Activated CD4-positive, alpha-beta T cell treated with anti-CD3 and anti-CD28 coated beads for 48 hours (primary cell): Measurements from ENCODE around the gene FOXP1.

ENCODE experiments used
- DNase-seq: peaks from one replicate; pipeline ENCODE4 v3.0.0-alpha.2; 2020

Gene FOXP1

GRCh38 chr3:71562938-71563337, 20.6 kb downstream of the FOXP1 start:
- no peak for DNase-seq

- no peak for DNase-seq
Observed at GRCh38 chr3:71560665-71561064, 22.9 kb downstream of the FOXP1 start.

DNA sequence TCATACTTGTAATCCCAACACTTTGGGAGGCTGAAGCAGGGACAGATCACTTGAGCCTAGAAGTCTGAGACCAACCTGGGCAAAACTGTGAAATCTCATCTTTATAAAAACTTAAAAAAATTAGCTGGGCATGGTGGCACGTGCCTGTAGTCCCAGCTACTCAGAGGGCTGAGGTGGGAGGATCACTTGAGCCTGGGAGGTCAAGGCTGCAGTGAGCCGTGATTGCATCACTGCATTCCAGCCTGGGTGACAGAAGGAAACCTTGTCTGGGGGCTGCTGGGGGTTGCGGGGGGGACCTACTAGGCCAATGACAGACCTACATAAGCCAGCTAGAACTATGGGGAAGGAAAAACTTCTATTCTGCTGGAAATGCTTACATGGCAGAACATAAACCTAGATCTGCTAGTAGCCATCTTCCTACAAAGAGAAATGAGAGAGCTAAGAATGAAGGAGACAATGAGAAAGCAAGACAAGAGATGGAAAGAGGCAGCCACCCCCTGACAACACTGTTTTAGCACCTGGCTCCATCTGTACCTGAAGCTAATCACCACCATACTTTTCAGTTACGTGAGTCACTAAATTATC, 23.9 kb downstream of the FOXP1 start:
- DNase-seq = no peak

- DNase-seq = no peak
Observed at GRCh38 chr3:71559021-71559420, 24.5 kb downstream of the FOXP1 start.

DNA sequence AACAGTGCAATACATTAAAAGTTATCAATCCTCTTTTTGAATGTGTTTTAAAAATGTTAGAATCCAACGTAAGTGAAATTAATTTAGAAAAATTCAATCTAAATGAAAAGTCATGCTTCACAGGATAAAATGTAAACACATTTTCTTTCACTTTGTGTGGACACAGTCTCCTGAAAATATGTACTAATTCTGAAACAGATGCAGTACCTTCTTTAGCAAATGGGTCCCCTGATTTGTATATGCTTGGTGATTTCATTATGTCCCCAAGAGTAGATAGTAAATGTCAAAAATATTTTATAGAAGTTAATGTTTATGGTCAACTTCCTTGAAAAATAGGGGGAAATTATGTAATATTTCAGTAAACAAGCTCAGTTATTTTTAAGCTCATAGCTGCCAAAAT, 28.9 kb downstream of the FOXP1 start:
- DNase-seq = no peak

- no peak for DNase-seq
Observed at GRCh38 chr3:71551311-71551919, 32.1 kb downstream of the FOXP1 start.

DNA sequence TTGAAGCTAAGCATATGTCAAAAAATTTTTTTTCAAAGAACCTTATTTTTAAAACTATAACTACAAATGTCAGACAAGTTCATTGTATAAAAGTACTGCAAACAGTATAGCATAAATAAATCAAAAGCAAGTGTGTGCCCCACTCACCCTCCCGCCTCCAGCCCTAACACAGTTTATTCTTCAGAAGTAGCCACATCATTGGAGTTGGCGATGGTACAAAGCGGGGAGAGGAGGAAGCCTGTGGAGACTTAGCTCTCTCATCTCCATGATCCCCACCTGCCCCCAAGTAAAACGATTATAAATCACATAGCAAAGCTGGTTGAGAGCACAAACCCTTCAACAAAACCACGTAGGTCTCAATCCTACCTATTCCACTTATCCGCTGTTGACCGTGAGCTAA, 33.6 kb downstream of the FOXP1 start:
- no peak for DNase-seq

GRCh38 chr3:71548705-71549384, 34.7 kb downstream of the FOXP1 start:
- DNase-seq = no peak

- no peak for DNase-seq
Observed at GRCh38 chr3:71547249-71548198, 36.0 kb downstream of the FOXP1 start.

DNA sequence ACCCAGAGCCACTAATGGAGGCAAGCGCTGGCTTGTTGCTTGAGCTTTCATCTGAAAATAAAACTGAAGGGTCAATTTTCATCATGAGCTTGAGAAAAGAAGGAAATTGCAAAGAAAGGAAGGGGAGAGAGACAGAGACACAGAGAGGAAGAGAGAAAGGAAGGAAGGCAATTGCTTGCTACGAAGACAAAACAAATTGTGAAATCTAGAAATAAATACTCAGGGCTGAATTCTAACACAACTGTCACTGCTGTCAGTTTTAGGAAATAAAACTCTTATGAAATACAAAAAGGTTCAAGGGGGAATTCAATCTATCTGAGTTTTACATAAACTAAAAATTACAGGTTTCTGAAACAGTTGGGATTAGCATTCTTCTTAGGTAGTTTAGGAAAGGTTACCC, 36.7 kb downstream of the FOXP1 start:
- DNase-seq = no peak

- DNase-seq = no peak
Observed at GRCh38 chr3:71545330-71545729, 38.2 kb downstream of the FOXP1 start.

- peak; percentile 50 for DNase-seq
Observed at GRCh38 chr3:71543371-71544016, 40.0 kb downstream of the FOXP1 start.

GRCh38 chr3:71542521-71543370, 40.8 kb downstream of the FOXP1 start:
- DNase-seq = peak; percentile 33

DNA sequence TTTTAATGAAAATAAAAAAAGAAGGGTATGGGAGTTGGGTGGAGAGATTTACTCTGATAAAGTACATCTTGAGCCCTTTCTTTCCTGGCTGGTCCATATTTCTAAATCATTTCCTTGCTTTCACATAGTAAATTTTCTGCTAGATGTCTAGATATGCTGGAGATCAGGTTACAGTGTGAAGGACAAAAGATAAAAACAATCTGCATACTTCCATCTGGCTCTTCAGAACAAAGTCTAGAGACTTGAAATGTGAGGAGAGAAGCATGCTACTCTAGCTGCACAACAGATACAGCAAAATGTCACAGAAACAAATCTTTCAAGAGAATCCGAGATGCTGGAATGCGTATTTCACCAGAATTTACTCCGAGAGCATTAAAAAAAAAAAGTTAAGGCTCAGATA, 42.2 kb downstream of the FOXP1 start:
- no peak for DNase-seq

- DNase-seq = no peak
Observed at GRCh38 chr3:71537211-71537611, 46.3 kb downstream of the FOXP1 start.

- DNase-seq = no peak
Observed at GRCh38 chr3:71536376-71536965, 47.1 kb downstream of the FOXP1 start.

GRCh38 chr3:71533588-71533987, 49.9 kb downstream of the FOXP1 start:
- no peak for DNase-seq

- DNase-seq = no peak
Observed at GRCh38 chr3:71532639-71533395, 50.7 kb downstream of the FOXP1 start.

- no peak for DNase-seq
Observed at GRCh38 chr3:71530903-71531530, 52.5 kb downstream of the FOXP1 start.

- no peak for DNase-seq
Observed at GRCh38 chr3:71528816-71529215, 54.7 kb downstream of the FOXP1 start.
